ENCODE results near the gene MYO1D. TPM values are rescaled to one million over a fixed set of nuclear protein-coding genes. Genes with fewer than 3 reads are reported as not detected.

Gene MYO1D
- total and polyA plus RNA-seq, 2 of the 13 experiments (the other 11 are each of a cell fraction or from before 2014, with no cell fraction given): 13.2 to 17.3 TPM

DNA sequence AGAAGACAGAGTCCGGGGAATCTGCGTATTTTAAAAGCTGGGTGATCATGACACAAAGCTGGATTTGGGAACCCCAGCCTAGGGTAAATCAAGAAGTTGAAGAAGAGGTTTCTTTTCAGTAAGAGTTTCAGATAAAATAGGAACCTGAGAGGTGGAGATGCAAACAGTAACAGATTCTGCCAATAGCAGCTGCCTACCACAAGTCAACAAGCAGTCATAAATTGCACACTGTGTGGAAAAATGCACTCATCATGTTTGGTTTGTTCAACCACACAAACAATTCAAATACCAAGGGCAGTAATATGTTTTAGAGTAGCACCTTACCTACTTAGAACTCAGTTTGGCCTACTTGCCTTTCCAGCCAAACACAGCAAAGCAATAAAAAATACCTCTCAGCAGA is 14.0 kb downstream of the MYO1D start (continued):
- TF ChIP-seq ZNF512B (CRISPR knock-in tag; IDR thresholded peaks at IDR 0.05; ENCODE audit: borderline replicate concordance) (no peak), U2AF1 (optimal IDR thresholded peaks at IDR 0.05; ENCODE audit: low read depth, low read length) (no peak)

- 97% methylated on average over 4 of the region's 4 CpGs for WGBS (ENCODE audit: low lambda C conversion rate)
- Histone ChIP-seq H4K20me1 (ENCODE audit: insufficient read depth, low read length) (no peaks in the 10 kb centered on the region; the same call in 1 of the 2 replicates), H3K4me2 (ENCODE audit: low read depth, low read length) (no peak overlapping the region), H3K27me3 (ENCODE audit: control insufficient read depth in 1 of 2, insufficient read depth in 2 of 2, low read length in 2 of 2) (no peaks in the 10 kb centered on the region), H3K4me3 (replicated peaks in 1 of 3; ENCODE audit: insufficient read depth in 1 of 3, low read depth in 2 of 3, low read length in 3 of 3) (no peak overlapping the region), H2AFZ (ENCODE audit: low read length) (no peak overlapping the region), H3K9me3 (ENCODE audit: low read length) (no peaks in the 10 kb centered on the region), H3K4me1 (ENCODE audit: insufficient read depth, low read length) (no peaks in the 10 kb centered on the region), H3K27ac (ENCODE audit: extremely low read length, insufficient read depth, low read length) (no peak overlapping the region), H3K9ac (ENCODE audit: insufficient read depth, low read depth, low read length) (no peak overlapping the region), H3K36me3 (replicated peaks in 1 of 2; ENCODE audit: control insufficient read depth in 1 of 2, insufficient read depth in 2 of 2, low read length in 2 of 2) (no peaks in the 10 kb centered on the region), H3K79me2 (ENCODE audit: insufficient read depth, low read length) (no peaks in the 10 kb centered on the region)
- BruUV-seq (replicated peaks): no TSS peak
- ATAC-seq (no peak), DNase-seq (ENCODE audit: low spot score) (no peak), FAIRE-seq (no peak)
- TF ChIP-seq GTF2F1 (IDR thresholded peaks at IDR 0.05; ENCODE audit: low read length) (no peak), GATAD1 (CRISPR knock-in tag; IDR thresholded peaks at IDR 0.05) (no peak), REXO4 (CRISPR knock-in tag; IDR thresholded peaks at IDR 0.05; ENCODE audit: borderline replicate concordance) (no peak), IRF2 (CRISPR knock-in tag; IDR thresholded peaks at IDR 0.05) (no peak), PHF21A (CRISPR knock-in tag; IDR thresholded peaks at IDR 0.05) (no peak), ZNF530 (CRISPR knock-in tag; IDR thresholded peaks at IDR 0.05; ENCODE audit: low read depth) (no peak), ZBTB38 (CRISPR knock-in tag; IDR thresholded peaks at IDR 0.05) (no peak), MYC (CRISPR knock-in tag; IDR thresholded peaks at IDR 0.05; ENCODE audit: borderline replicate concordance) (no peak), ZNF780A (CRISPR knock-in tag; IDR thresholded peaks at IDR 0.05) (no peak), ZNF557 (CRISPR knock-in tag; IDR thresholded peaks at IDR 0.05) (no peak), ZNF564 (CRISPR knock-in tag; IDR thresholded peaks at IDR 0.05) (no peak), DPF2 (CRISPR knock-in tag; IDR thresholded peaks at IDR 0.05; ENCODE audit: borderline replicate concordance, low read depth) (no peak), RBM22 (optimal IDR thresholded peaks at IDR 0.05; ENCODE audit: low read length) (no peak), ZBTB37 (CRISPR knock-in tag; IDR thresholded peaks at IDR 0.05) (no peak)
- TF ChIP-seq, protein P1, sequence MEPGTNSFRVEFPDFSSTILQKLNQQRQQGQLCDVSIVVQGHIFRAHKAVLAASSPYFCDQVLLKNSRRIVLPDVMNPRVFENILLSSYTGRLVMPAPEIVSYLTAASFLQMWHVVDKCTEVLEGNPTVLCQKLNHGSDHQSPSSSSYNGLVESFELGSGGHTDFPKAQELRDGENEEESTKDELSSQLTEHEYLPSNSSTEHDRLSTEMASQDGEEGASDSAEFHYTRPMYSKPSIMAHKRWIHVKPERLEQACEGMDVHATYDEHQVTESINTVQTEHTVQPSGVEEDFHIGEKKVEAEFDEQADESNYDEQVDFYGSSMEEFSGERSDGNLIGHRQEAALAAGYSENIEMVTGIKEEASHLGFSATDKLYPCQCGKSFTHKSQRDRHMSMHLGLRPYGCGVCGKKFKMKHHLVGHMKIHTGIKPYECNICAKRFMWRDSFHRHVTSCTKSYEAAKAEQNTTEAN (CRISPR knock-in tag; conservative IDR thresholded peaks at IDR 0.05): no peak
- TF ChIP-seq, protein P2, sequence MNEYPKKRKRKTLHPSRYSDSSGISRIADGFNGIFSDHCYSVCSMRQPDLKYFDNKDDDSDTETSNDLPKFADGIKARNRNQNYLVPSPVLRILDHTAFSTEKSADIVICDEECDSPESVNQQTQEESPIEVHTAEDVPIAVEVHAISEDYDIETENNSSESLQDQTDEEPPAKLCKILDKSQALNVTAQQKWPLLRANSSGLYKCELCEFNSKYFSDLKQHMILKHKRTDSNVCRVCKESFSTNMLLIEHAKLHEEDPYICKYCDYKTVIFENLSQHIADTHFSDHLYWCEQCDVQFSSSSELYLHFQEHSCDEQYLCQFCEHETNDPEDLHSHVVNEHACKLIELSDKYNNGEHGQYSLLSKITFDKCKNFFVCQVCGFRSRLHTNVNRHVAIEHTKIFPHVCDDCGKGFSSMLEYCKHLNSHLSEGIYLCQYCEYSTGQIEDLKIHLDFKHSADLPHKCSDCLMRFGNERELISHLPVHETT (CRISPR knock-in tag; conservative IDR thresholded peaks at IDR 0.05): no peak
- ChIA-PET CTCF (ENCODE audit: low intra/inter-chr PET ratio, low total read pairs) (no interaction called here), POLR2A (no interaction called here)
- intact Hi-C loops (cut with micrococcal nuclease; ENCODE audit: unreplicated experiment) (no loop called here), in situ Hi-C loops (cut with HindIII; ENCODE audit: extremely low pct_ligation_motif_present, low pct_unique_long_range_greater_than_20kb) (no loop called here)
Observed at GRCh38 chr17:32861981-32862380, 14.9 kb downstream of the MYO1D start.

All from HepG2 (cell line).